GM18867 (cell line): Measurements from ENCODE around the gene TBX19.

ENCODE experiments used
- ATAC-seq: cut with Tn5 transposase; IDR thresholded peaks from one replicate; pipeline ENCODE4 v1.9.1; 2021; ENCODE audit warnings: mild to moderate bottlenecking, moderate library complexity; ENCODE audit not compliant: unreplicated experiment

Gene TBX19

DNA sequence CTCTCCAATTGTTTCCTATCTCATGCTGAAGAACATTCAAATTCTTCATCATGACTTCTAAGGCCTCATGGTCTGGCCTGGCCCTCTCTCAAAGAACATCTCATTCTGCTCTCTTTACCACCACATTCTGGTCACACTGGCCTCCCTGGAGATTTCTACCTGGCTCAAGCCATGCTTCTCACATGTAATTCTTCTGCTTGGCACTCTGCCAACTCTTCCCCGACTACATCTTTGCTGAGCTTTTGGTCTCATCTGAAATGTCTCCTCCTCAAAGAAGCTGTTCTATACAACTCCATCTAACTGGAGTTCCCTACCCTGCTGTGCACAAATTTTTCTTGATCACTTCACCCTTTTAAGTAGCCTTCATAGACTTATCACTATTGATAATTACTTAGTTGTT is 1.4 kb upstream of the TBX19 start:
- no peak for ATAC-seq

DNA sequence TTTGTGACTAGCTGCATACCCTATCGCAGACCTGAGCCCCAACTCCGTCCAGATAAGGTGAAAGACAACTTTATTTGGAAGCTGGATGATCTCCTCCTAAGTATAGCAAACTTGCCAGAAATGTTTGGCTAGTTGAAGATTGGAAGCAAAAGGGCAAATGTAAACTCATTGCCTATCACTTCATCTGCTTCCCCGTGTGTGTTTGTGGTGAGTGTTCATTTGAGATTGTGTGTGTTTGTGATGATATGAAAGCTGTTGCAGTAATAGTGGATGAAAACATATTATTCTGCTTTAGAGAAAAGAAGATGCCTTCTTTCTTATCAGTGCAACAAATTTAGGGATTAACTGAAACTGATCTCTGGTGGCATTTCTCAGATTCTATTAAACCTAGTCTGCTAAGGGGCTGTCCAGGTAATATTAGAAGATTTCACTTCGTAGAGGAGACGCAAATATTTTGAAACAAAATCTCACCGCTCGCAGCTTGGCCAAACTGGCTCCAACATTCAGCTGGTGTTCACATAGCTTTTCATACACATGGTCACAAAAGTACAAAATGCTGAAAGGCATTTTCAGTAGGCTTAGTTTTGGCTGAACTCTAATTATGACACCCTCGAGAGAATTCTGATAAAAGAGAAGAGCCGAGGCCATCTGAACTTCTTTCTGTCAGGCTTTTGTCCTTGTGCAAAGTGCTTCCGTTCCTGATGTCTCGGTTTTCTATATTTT is 1.1 kb downstream of the TBX19 start:
- ATAC-seq: no peak

DNA sequence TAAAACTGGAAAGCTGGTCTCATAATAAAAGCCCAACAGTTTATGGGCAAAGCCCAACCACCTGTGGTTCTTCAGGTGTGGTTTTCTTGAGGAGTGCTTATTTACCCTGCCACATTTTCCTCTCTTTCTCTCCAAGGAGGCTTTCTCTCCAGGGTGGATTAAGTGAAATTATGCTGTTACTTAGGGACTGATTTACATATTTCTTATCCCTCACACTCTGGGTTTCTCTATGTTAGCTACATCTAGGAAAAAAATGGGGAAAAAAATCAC is 4.8 kb downstream of the TBX19 start:
- no peak for ATAC-seq

DNA sequence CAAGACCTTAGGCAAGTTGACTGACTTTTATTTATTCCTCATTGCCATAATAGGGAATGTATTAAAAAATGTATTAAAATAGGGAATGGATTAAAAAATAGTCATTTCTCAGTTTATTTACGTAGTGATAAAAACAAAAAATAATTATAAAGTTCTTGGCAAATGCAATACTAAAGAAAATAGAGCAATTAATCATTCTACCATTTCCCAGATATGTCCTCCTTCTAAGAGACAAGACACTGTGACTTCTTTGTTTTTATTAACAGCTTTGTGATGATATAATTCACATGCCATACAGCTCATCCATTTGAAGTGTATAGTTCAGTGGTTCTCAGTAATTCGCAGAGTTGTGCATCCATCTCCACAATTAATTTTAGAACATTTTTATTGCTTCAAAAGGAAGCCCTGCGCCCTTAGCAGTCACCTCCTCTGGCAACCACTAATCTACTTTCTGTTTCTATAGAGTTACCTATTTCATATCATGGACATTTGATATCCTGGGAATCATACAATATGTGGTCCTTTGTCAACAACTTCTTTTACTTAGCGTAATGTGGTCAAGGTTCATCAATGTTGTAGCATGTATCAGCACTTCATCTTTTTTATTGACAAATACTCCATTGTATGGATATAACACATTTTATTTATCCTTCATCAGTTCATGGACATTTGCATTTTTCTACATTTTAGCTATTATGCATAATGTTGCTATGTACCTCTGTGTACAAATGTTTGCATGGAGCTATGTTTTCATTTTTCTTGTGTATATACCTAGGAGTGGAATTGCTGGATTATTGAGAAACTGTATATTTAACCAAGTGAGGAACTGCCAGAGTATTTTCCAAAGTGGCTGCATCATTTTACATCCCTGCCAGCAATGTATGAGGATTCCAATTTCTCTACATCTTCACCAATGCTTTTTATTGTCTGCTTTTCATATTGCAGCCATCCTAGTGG is 5.6 kb downstream of the TBX19 start:
- no peak for ATAC-seq

DNA sequence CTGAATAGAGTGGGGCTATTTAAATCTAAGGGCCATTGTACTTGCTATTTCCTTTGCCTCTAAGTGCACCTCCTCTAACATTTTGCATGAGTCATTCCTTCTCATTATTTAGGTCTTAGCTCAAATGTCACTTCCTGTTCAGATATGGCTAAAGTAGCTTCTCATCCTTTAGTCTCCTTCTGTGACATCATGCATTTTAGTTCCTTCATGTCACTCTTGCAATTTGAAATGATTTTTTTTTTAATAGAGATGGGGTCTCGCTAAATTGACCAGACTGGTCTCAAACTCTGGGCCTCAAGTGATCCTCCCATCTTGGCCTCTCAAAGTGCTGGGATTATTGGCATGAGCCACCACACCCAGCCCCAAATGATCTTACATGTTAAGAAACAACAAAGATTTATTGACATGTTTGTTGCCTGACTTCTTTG is 6.6 kb downstream of the TBX19 start:
- ATAC-seq: no peak

DNA sequence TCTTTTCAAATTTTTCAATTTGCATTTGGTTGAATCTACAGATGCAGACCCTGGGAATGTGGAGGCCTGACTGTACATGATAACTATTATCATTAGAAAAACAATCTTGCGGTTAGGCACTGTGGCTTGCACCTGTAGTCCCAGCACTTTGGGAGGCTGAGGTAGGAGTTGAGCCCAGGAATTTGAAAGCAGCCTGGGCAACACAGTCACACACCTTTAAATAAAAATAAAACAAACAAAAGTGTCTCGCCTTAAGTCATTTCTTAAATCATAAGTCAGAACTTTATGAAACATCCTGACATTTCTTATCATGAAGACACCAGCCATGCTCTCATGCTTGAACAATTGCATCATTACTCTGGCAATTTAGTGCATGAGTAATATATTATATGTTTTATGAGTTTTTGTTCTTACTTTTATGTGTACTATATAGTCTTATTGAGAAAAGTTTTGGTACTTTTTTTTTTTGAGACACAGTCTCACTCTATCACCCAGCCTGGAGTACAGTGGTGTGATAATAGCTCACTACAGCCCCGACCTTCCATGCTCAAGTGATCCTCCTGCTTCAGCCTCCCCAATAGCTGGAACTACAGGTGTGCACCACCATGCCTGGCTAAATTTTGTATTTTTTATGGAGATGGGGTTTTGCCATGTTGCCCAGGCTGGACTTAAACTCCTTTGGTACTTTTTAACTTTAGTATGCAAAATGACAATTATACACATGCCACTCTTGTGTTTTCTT is 7.8 kb downstream of the TBX19 start:
- ATAC-seq: no peak

DNA sequence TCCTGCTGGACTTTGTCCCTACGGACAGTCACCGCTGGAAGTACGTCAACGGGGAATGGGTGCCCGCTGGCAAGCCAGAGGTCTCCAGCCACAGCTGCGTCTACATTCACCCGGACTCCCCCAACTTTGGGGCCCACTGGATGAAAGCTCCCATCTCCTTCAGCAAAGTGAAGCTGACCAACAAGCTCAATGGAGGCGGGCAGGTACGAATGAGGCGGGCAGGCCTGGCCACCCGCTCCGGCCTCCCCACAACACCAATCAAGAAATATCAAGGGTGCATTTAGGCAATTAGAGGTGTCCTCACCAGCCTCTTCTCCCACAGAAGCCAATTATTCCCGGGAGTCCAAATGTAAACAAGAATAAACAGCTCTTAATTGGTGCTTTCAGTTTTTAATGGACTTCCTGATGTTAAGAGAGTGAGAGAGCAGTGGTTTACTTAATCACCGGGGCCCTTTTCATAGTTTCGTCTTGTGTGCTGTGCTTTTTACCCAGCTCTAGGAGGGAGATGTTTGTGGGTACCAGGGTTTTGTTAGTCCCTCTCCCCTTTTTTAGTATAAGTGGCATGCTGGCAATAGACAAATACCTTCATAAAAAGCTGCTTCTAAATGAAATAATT is 10.7 kb downstream of the TBX19 start:
- no peak for ATAC-seq

DNA sequence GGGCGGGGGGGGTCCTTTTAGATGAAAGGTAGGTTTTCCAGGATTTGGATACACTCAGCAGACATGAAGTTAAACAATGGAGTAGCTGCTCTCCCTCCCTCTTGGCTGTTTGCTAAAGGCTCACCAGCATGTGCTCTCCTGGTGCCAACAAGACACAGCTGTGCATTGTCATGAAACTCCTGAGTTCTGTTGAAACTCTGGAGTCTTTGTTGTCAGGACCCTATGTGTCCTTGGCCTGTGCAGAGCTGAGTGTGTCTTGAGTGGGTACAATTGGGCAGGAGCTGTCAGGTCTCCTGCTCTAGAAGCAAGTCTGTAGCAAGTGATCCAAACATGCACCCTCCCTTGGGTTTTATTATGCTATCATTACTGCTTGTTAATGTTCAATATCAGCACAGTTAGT is 12.7 kb downstream of the TBX19 start:
- ATAC-seq: no peak

DNA sequence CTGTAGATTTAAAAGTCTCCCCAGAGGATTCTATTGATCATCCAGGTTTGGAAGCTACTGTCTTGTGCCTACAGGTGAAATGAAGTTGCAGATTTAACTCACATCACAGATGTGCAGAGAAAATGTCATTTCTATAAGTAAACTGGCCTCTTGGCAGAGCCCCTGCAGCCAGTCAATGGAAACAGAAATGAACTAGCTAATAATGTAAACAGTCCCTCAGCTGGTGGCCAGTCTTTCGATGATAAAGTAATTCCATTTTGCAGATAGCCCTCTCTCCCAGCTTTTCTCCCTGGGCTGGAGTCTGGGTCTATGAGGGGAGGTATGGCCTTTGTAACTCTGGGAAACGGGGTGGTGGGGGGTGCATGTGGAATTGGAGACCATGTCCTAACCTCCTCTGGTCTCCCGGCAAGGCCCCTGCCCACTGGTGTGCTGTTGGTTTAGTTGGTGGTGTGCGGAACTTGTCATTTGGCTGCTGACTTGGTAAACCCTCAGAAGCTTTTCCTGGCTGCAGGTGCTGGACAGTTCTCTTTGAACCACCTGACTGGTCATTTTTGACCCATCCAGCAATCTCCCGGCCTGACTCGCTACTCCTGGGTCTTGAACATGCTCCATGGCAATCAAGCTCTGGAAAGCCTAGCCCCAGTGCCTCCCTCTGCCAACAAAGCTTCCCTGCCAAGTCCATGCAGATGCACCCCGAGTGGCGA is 14.9 kb downstream of the TBX19 start:
- no peak for ATAC-seq

DNA sequence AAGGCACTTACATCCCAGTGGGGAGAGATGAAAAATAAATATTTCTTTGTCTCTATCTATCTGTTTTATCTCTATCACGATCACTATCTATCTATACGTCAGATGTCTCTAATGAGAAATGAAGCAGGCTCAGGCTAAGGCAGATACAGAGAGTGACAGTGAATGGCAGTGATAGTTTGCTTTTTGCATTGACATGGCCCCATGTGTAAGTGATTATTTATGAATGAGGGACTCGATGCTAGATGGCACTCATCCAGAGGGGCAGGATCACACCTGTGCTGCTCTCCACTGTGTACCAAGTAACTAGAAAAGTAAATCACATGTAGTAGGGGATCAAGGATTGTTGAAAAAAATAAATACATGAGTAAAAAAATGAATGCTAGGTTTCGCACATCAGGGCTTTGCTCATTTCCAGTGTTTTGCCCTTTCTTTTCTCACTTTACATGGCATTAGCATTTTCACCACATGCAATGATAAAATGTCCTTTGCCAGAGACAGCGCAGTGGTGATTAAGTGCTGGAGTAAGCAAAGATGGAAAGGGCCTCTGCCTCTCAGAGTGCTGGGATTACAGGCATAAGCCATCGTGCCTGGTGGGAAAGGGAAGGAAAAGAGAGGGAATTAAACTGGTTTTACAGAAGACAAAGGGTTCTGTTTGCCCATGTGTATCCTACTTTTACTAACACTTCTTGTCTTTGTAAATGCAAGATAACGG is 16.5 kb downstream of the TBX19 start:
- no peak for ATAC-seq

DNA sequence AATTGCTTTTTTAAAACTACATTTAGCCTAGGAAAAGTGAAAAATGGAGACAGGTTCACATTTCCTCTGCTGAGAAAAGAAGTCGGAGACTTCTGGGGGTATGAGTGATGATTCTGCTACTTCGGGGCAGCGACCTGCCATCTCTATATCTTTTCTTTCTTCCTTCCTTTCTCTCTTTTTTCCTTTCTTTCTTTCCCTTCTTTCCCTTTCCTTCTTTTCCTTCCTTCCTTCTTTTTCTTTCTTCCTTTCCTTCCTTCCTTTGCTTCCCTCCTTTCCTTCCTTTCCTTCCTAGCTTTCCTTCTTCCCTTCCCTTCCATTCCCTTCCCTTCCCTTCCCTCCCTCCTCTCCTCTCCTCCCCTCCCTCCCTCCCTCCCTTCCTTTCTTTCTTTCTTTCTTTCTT is 17.8 kb downstream of the TBX19 start:
- no peak for ATAC-seq

DNA sequence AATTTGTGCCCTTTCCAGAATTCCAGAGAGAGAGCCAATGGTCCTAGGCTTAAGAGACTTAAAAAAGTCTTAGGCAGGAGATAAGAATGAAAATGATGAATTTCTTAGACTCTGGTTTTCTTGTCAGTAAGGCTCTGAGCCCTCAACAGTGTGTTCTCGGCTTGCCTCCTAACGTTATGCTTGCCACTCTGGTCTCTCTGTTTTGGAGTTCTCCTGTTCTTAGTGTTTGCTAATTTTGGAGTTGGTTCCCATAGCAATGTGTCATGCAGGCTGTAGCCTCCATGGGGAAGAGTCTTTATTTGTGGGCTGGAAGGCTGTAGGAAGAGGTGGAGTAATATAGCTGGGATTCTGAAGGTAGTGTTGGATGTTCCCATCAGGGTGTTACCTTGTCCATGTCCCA is 19.9 kb downstream of the TBX19 start:
- ATAC-seq: no peak

DNA sequence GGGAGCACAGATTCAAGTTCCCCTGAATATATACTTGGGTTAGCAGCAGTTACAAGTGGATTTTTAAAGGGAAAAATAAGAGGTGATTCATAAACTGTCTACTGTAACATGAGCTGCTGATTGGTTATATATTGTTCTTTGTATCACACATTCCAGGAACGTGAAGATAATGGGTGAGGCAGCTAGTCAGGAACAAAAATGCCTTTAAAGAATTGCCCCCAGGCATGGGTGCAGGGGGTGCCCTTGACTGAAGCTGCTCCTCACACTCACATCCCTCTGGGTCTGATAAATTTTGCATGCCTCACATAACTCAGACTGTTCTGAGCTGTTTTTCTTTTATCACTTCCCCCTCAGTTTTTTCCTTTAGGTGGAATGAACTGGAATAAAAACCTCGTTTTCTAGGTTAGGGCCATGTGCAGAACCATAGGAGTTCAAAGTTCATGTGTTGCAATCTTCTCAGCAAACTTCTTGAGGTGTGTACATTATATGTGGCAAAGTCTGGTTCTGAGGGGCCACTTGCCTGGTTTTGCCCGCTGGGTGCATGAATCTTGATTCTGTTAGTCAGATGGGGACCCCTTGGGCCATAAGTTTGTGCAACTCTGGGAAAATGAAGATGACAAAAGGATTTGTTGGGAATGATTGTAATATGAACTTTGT is 21.1 kb downstream of the TBX19 start:
- no peak for ATAC-seq

DNA sequence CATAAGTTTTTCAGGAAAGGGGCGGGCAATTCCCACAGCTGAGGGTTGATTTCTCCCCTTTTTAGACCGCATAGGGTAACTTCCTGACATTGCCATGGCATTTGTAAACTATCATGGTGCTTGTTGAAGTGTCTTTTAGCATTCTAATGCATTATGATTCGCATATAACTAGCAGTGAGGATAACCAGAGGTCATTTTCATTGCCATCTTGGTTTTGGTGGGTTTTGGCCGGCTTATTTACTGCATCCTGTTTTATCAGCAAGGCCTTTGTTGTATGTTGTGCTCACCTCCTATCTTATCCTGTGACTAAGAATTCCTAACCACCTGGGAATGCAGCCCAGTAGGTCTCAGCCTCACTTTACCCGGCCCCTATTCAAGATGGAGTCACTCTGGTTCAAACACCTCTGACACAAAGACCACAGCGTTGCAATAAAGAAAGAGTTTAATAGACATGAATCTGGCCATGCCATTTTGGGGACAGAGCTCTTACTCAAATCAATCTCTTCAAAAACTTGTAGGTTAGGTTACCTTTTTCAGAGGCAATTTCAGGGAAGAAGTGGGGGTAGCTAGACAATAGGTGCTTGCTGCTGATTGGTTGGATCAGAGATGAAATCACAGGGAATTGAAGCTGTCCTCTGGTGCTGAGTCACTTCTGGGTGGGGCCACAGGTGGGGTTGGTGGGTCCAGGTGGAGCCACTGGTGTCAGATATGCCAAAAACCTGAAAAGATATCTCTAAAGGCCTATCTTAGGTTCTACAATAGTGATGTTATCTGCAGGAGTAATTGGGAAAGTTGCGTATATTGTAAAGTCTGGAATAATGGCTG is 23.3 kb downstream of the TBX19 start:
- ATAC-seq: no peak

DNA sequence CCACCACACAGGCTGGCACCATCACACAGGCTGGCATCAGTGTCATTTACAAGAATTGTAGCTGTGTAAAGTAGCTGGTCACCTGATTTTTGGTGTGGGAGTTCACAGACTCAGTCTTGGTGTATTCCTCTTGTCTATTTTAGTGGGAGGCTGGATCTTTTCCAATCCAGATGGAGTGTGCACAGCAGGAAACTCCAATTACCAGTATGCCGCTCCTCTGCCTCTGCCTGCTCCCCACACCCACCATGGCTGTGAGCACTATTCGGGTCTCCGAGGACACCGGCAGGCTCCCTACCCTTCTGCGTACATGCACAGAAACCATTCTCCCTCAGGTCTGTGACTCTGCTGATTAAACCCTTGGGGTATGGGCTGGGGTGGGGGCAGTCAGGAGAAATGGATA is 24.2 kb downstream of the TBX19 start:
- no peak for ATAC-seq

DNA sequence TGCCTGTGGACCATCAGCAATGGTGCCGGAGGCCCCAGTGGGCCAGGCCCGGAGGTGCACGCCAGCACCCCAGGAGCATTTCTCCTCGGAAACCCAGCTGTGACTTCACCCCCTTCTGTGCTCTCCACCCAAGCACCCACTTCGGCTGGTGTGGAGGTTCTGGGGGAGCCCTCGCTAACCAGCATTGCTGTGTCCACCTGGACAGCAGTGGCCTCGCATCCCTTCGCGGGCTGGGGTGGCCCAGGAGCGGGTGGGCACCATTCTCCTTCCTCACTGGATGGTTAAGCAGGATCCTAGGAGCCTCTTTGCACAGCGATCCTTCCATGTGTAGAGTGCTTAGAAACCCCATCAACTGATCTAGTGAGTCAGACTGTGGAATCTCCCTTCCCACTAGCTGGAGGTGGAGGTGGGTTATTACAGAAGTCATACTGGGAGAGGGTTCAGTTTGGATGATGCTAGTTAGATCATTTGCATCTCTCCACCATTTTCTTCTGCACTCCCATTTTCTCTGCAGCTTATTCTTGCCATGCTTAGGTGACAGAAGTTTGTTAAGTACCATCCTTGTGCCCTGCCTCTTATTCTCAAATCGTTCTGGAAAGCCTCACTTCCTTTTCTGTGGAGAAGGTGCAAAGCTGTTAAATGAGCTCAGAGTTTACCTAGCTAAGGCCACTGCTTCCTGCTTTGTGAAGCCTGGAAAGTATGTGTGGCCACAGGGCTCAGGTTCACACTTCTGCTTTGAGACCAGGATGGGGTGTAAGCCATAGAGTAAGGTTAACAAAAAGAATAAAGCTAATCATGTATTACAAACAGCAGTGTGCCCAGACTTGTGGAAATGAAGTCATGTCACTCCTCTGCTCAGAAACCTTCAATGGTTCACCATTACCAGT is 32.3 kb downstream of the TBX19 start:
- ATAC-seq: peak; percentile 58

DNA sequence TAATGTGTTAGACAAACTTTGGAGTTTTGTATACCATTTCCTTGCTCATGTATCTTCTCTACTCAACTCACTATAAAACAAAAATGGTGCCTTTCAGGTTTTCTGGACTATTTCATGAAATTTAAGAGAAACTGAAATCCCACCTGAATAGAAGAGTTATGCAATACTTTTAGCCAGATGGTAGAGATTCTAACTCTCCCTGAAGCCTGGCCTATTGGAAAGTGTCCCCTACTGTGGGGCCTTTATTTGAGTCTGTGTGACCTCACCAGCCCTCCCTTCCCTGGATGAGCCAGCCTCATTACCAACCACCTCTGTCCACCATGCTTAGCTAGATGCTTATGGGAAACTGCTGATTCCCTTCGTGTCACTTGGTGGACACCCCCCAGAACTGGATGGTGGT is 35.5 kb downstream of the TBX19 start:
- no peak for ATAC-seq

DNA sequence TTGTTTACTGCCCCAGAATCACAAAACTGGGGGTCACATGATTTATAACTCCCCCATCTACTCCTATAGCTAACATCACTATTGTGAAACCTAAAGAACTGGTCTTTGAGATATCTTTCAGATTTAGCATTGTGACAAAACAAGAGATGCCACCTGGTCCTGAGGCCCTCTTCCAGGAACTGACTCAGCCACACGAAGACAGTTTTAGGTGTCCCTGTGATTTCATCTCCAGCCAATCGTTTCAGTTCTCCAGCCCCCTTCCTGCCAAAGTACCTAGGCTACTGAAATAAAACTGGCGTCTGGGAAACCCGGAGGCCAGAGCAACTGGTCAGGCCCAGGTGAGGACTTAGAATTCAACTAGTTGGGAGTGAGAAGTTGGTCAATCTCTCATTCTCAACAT is 36.6 kb downstream of the TBX19 start:
- ATAC-seq: no peak
